Uterus (tissue), 4 donors: ENCODE data around the gene MPG. TPM values are rescaled to one million over a fixed set of nuclear protein-coding genes. Genes with fewer than 3 reads are reported as not detected.

Experiments
- DNase-seq, 2 donors: peaks; one replicate each; pipeline ENCODE4 v3.0.0-alpha.2; 2019 to 2020
- H3K27ac ChIP-seq, 2 donors: fragments of 200-600 bp; sonication (generic); 1 replicate in 1 of 2; 2 replicates in 1 of 2; pipeline ENCODE4 v1.5.1; 2016 to 2018
- H3K27me3 ChIP-seq, 2 donors: fragments of 200-600 bp; sonication (generic); one replicate each; pipeline ENCODE4 v1.5.1; 2018 to 2019; ENCODE audit warnings: control low read depth in 1 of 2
- H3K36me3 ChIP-seq, 2 donors: fragments of 200-600 bp; sonication (generic); one replicate each; pipeline ENCODE4 v1.5.1; 2019; ENCODE audit warnings: control low read depth in 1 of 2
- H3K4me1 ChIP-seq, 2 donors: fragments of 200-600 bp; sonication (generic); one replicate each; pipeline ENCODE4 v1.5.1; 2018 to 2019; ENCODE audit warnings: control low read depth in 1 of 2
- H3K4me3 ChIP-seq, 2 donors: fragments of 200-600 bp; sonication (generic); 1 replicate in 1 of 2; 2 replicates in 1 of 2; pipeline ENCODE4 v1.5.1; 2018 to 2019; ENCODE audit warnings: mild to moderate bottlenecking in 1 of 2
- H3K9me3 ChIP-seq, 2 donors: fragments of 200-600 bp; sonication (generic); one replicate each; pipeline ENCODE4 v1.5.1; 2019; ENCODE audit warnings: control low read depth in 1 of 2
- POLR2A ChIP-seq, 2 donors: fragments of 450-650 bp; IDR thresholded peaks; one replicate each; pipeline ENCODE4 v1.6.1; 2016; ENCODE audit warnings: antibody characterized with exemption in 2 of 2, mild to moderate bottlenecking in 1 of 2, moderate library complexity in 1 of 2
- intact Hi-C: fragments of 100-400 bp; cut with DNase I; formaldehyde crosslinking; loops from one replicate; pipeline ENCODE4 v1.15.1; 2023; ENCODE audit warnings: low total_unique reads
- total RNA-seq, 4 donors: library from RNA; depleted of rRNA in 3 of 4; stranded (reverse); fragments of >200 nt in 3 of 4; gene quantifications; one replicate each; pipeline versions ENCODE4 v1.1.0 to v1.2.4, GENCODE V29; 2014 to 2023
- TF ChIP-seq, protein P1 (sequence below), 4 experiments: fragments of 200-600 bp in 2 of 4; fragments of 450-650 bp in 2 of 4; sonication (generic) in 2 of 4; IDR thresholded peaks; one replicate each; pipeline ENCODE4 v1.5.1; 2016 to 2019; ENCODE audit warnings: antibody characterized with exemption in 4 of 4, mild to moderate bottlenecking in 2 of 4, moderate library complexity in 1 of 4
- donor health status: DM: yes; HTN: yes; CAD: no.

MPG gene
- total RNA-seq, 4 donors from 2014 or later = 35.7 to 305 (median 63.7) TPM

DNA sequence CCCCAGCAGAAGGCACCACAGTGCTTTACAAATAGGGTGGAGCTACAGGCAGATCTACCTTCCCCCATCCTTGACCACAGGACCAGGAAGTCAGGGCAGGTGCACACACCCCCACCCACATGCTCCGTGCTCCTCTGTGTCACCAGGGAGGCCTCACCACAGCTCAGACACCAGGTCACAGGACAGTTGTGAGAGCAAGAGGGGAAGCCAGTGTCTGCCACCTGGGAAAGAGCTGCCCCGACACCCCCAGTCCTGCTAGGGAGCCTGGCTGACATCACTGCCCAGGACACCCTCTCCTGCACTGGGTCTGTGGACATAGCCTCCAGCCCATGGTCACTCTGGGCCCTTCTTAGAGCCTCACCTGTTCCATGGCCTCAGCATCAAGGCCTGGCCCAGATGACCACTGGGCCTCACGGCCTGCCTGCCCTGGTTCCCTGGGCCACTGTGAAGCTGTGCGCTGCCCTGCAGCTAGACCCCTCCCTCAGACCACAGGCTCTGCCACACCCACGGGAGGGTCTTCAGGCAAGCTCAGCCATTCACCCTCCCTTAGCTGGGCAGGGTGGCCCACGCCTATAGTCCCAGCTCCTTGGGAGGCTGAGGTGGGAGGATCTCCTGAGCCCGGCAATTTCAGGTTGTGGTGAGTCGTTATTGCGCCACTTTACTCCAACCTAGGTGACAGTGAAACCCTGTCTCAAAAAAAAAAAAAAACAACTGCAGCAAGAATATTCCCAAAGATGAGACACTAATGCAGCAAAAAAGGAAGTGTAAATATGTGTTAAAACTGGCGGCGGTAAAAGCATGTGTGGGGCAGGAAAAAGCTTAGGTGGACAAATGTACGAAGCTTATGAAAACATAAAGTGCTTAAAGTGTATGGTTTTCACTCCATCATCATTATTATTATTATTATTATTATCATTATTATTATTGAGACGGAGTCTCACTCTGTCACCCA is 38.8 kb upstream of the MPG start:
- intact Hi-C loops = no loop called here
- H3K9me3 ChIP-seq = no peaks in the 10 kb centered on the region
- no peaks in the 10 kb centered on the region for H3K4me1 ChIP-seq
- no peaks in the 10 kb centered on the region for H3K27me3 ChIP-seq
- no peak for DNase-seq
- TF ChIP-seq, protein P1, sequence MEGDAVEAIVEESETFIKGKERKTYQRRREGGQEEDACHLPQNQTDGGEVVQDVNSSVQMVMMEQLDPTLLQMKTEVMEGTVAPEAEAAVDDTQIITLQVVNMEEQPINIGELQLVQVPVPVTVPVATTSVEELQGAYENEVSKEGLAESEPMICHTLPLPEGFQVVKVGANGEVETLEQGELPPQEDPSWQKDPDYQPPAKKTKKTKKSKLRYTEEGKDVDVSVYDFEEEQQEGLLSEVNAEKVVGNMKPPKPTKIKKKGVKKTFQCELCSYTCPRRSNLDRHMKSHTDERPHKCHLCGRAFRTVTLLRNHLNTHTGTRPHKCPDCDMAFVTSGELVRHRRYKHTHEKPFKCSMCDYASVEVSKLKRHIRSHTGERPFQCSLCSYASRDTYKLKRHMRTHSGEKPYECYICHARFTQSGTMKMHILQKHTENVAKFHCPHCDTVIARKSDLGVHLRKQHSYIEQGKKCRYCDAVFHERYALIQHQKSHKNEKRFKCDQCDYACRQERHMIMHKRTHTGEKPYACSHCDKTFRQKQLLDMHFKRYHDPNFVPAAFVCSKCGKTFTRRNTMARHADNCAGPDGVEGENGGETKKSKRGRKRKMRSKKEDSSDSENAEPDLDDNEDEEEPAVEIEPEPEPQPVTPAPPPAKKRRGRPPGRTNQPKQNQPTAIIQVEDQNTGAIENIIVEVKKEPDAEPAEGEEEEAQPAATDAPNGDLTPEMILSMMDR (IDR thresholded peaks at IDR 0.05) = no peak
- TF ChIP-seq POLR2A (IDR thresholded peaks at IDR 0.05) = no peak
- no peak overlapping the region for H3K27ac ChIP-seq
- no peak overlapping the region for H3K4me3 ChIP-seq
- H3K36me3 ChIP-seq = no peaks in the 10 kb centered on the region

DNA sequence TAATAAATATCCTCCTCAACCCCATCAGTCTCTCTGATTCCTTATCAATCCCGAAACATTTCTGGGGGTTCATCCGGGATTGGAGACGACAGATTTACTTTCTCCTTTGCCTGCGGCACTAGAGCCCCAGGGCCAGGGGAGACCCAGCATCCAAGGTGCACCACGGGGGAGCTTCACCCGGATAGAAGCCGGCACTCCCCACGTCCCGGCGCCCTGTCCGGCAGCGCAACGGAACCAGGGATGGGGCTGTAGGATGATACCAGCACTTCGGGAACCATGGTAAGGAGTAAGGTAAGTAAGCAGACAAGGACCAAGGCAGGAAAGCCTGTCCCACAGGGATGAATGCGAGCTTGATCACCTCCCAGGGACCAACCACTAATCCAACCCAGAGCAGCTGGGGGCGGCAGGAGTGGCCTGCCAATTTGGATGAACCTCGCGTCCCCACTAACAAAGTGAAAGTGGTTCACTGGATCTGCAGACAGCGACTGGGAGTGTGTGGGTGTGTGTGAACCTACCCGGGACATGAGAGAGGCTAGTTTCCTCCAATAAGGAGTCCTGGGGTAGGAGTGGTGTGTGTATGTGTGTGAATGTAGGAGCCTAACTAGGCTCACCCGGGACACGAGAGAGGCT is 36.5 kb upstream of the MPG start:
- TF ChIP-seq, protein P1 (IDR thresholded peaks at IDR 0.05) = no peak
- no peak for TF ChIP-seq POLR2A (IDR thresholded peaks at IDR 0.05)
- no peaks in the 10 kb centered on the region for H3K9me3 ChIP-seq
- peak overlapping the region in 1 of 2 donors; percentile 28 for H3K4me3 ChIP-seq
- intact Hi-C loops = no loop called here
- H3K27me3 ChIP-seq = no peaks in the 10 kb centered on the region
- no peaks in the 10 kb centered on the region for H3K4me1 ChIP-seq
- H3K27ac ChIP-seq = no peak overlapping the region
- DNase-seq = no peak
- H3K36me3 ChIP-seq = no peaks in the 10 kb centered on the region

DNA sequence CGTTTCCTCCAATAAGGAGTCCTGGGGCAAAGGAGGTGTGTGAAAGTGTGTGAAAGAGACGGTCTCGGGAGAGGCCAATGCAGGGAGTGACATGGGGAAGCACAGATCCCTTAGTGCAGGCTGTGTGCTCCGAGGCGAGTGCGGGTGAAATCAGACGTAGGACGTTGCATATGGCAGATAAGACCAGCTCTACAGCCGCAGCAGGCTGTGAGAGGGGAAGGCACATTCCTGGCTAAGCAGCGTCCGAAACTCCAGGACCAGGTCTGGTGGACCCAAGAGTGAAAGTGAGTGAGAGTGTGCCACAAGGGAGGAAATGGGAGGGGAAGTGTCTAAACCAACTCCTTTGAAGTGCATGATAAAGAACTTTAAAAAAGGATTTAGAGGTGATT is 36.0 kb upstream of the MPG start:
- H3K4me3 ChIP-seq = peak overlapping the region in 1 of 2 donors; percentile 28
- no peak overlapping the region for H3K27ac ChIP-seq

DNA sequence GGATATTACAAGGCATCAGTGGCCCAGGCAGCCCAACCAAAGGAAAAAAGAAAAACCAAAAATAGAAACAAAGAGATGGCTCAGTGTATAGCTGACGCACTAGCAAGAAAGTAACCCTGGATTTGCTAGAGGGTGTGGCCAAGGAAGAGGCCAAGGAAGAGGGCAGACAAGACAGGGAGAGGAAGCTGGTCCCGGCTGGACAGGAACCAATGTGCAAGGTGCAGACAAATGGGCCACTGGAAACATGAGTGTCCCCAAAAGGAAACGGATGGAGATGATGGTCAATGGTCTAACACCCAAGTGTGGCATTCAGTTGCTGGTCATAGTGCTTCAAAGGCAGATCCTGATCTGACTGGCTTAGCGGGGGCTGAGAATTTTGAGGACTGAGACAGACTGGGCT is 35.3 kb upstream of the MPG start:
- intact Hi-C loops = no loop called here
- H3K4me1 ChIP-seq = no peaks in the 10 kb centered on the region
- no peak overlapping the region for H3K27ac ChIP-seq
- H3K4me3 ChIP-seq = no peak overlapping the region
- DNase-seq = no peak
- no peaks in the 10 kb centered on the region for H3K36me3 ChIP-seq
- TF ChIP-seq POLR2A (IDR thresholded peaks at IDR 0.05) = no peak
- TF ChIP-seq, protein P1 (IDR thresholded peaks at IDR 0.05) = no peak
- no peaks in the 10 kb centered on the region for H3K27me3 ChIP-seq
- no peaks in the 10 kb centered on the region for H3K9me3 ChIP-seq

More for the DNA sequence above, 36.0 kb upstream of the MPG start:
- H3K9me3 ChIP-seq = no peaks in the 10 kb centered on the region
- no peak for TF ChIP-seq POLR2A (IDR thresholded peaks at IDR 0.05)
- TF ChIP-seq, protein P1 (IDR thresholded peaks at IDR 0.05) = no peak
- H3K36me3 ChIP-seq = no peaks in the 10 kb centered on the region
- no peaks in the 10 kb centered on the region for H3K4me1 ChIP-seq
- intact Hi-C loops = no loop called here
- H3K27me3 ChIP-seq = no peaks in the 10 kb centered on the region
- no peak for DNase-seq

DNA sequence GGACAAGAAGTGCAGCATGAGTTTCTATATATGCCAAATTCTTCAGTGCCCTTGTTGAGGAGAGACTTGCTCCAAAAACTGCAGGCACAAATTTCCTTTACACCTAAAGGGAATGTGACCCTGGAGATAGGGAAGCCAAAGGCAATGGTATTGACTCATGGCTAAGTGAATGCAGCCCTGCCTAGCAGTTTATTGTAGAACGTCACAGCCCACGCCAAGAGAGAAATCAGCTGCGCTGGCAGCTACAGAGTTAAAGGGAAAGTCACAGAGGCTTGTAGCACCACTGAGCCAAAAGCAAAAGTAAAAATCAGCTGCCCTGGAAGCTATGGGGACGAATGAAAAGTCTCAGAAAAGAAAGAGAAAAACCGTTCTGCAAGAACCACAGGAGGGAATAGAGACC is 34.7 kb upstream of the MPG start:
- Histone ChIP-seq H3K36me3 (no peaks in the 10 kb centered on the region), H3K4me1 (no peaks in the 10 kb centered on the region), H3K27ac (no peak overlapping the region), H3K9me3 (no peaks in the 10 kb centered on the region), H3K27me3 (no peaks in the 10 kb centered on the region), H3K4me3 (no peak overlapping the region)
- TF ChIP-seq POLR2A (IDR thresholded peaks at IDR 0.05) = no peak
- TF ChIP-seq, protein P1 (IDR thresholded peaks at IDR 0.05) = no peak
- intact Hi-C loops = no loop called here
- no peak for DNase-seq
